ENCODE data around the gene CPN2. TPM values are rescaled to one million over a fixed set of nuclear protein-coding genes. Genes with fewer than 3 reads are reported as not detected.

CPN2 gene
- total and polyA plus RNA-seq, 4 donors = 20.4 to 196 (median 128) TPM

- Histone ChIP-seq H3K9ac (ENCODE audit: low read depth in 1 of 2, low read length in 2 of 2) (no peak overlapping the region), H3K27ac (ENCODE audit: low read depth in 1 of 2, low read length in 2 of 2) (no peak overlapping the region), H3K36me3 (ENCODE audit: control insufficient read depth in 4 of 4, insufficient read depth in 3 of 4, low read depth in 1 of 4, low read length in 3 of 4) (no peaks in the 10 kb centered on the region), H3K9me3 (ENCODE audit: control insufficient read depth in 4 of 4, low read length in 3 of 4) (no peaks in the 10 kb centered on the region), H3K4me1 (ENCODE audit: control insufficient read depth in 4 of 4, insufficient read depth in 4 of 4, low read length in 3 of 4) (peaks cover 3 to 30% (median 18%) of the 10 kb centered on the region in 4 donors), H3K27me3 (ENCODE audit: control insufficient read depth in 4 of 4, insufficient read depth in 4 of 4, low read length in 3 of 4) (no peaks in the 10 kb centered on the region), H3K4me3 (ENCODE audit: low read depth in 1 of 3, low read length in 3 of 3) (no peak overlapping the region)
- 93% methylated on average over 15 of the region's 15 CpGs for WGBS
- TF ChIP-seq NR2F2 (IDR thresholded peaks at IDR 0.05) (no peak), GABPA (IDR thresholded peaks at IDR 0.05 in 1 of 2, conservative IDR thresholded peaks at IDR 0.05 in 1 of 2) (no peak), HNF4A (conservative IDR thresholded peaks at IDR 0.05) (no peak), SP1 (IDR thresholded peaks at IDR 0.05) (no peak), FOXA1 (IDR thresholded peaks at IDR 0.05) (no peak), TAF1 (conservative IDR thresholded peaks at IDR 0.05) (no peak), EGR1 (IDR thresholded peaks at IDR 0.05; ENCODE audit: low read depth in 2 of 2) (no peak), YY1 (IDR thresholded peaks at IDR 0.05) (no peak), CTCF (IDR thresholded peaks at IDR 0.05; ENCODE audit: low read depth, low read length, missing input control) (no peak), ZBTB33 (IDR thresholded peaks at IDR 0.05) (no peak), HNF4G (IDR thresholded peaks at IDR 0.05) (no peak), RAD21 (IDR thresholded peaks at IDR 0.05) (no peak), REST (IDR thresholded peaks at IDR 0.05) (no peak), FOXA2 (IDR thresholded peaks at IDR 0.05) (no peak), MAX (IDR thresholded peaks at IDR 0.05) (no peak)
- DNase-seq (ENCODE audit: low spot score) = no peak
Measured at GRCh38 chr3:194399874-194400411, 48.8 kb upstream of the CPN2 start.

GRCh38 chr3:194399166-194399565, 48.0 kb upstream of the CPN2 start, which contains the start of gene GP5:
Gene GP5, minus strand, starts transcription at chr3:194399266. Its CDS starts 984 bp downstream, at chr3:194398282.
- TF ChIP-seq SP1 (IDR thresholded peaks at IDR 0.05) = no peak
- H3K27me3 ChIP-seq (ENCODE audit: control insufficient read depth in 4 of 4, insufficient read depth in 4 of 4, low read length in 3 of 4) = no peaks in the 10 kb centered on the region
- no peak within 1 kb of the TSS for H3K9ac ChIP-seq (ENCODE audit: low read depth in 1 of 2, low read length in 2 of 2)
- H3K4me1 ChIP-seq (ENCODE audit: control insufficient read depth in 4 of 4, insufficient read depth in 4 of 4, low read length in 3 of 4) = peaks cover 3 to 34% (median 18%) of the 10 kb centered on the region in 4 donors
- no peaks in the 10 kb centered on the region for H3K36me3 ChIP-seq (ENCODE audit: control insufficient read depth in 4 of 4, insufficient read depth in 3 of 4, low read depth in 1 of 4, low read length in 3 of 4)
- no peak within 1 kb of the TSS for H3K27ac ChIP-seq (ENCODE audit: low read depth in 1 of 2, low read length in 2 of 2)
- WGBS = 72% methylated on average over 2 of the region's 2 CpGs
- peak within 1 kb of the TSS in 1 of 3 donors; percentile 2 for H3K4me3 ChIP-seq (ENCODE audit: low read depth in 1 of 3, low read length in 3 of 3)
- H3K9me3 ChIP-seq (ENCODE audit: control insufficient read depth in 4 of 4, low read length in 3 of 4) = no peaks in the 10 kb centered on the region
- no peak for DNase-seq (ENCODE audit: low spot score)

All from liver (tissue), 9 donors.